Measurements from ENCODE around the gene APOLD1. TPM values are rescaled to one million over a fixed set of nuclear protein-coding genes. Genes with fewer than 3 reads are reported as not detected.
"Not testable (repeated sequence)": the region's sequence is repeated elsewhere in the genome, so short reads cannot be mapped to it uniquely, and the experiment has no call there.

APOLD1 gene
- total and polyA plus RNA-seq, 5 experiments from 2014 or later = 0.14 to 4.3 (median 1.4) TPM

DNA sequence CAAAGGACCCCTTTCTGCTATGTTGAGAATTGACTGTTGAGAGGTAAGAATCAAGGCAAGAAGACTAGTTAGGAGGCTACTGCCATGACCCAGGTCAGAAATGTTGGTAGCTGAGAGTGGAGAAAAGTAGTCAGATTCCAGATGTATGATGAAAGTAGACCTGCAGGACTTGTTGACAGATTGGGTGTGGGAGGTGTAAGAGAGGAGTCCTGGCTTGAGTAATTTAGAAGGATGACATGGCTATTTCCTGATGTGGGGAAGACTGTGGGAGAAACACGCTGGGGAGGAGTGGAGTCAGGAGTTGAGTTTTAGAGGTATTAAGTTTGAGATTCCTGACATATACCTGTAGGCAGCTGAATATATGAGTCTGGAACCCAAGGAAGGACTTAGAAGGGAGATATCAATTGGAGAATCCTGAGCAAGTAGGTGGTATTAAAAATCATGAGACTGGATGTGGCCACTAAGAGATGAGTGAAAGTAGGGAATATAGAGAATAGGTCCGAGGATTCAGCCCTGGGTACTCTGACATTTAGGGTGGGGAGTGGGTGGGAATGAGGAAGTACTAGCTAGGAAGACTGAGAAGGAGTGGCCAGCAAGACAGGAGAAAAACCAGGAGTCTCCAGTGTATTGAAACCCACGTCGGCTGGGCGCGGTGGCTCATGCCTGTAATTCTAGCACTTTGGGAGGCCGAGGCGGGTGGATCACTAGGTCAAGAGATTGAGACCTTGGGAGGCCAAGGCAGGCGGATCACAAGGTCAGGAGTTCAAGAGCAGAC, 15.1 kb downstream of the APOLD1 start:
- peaks cover 11 to 36% (median 19%) of the 10 kb centered on the region in 4 donors for H3K4me1 Mint-ChIP-seq
- no peak for DNase-seq
- no peak overlapping the region for H3K4me3 Mint-ChIP-seq
- ATAC-seq = no peak
- no peaks in the 10 kb centered on the region for H3K27me3 Mint-ChIP-seq
- peak overlapping the region in 6 of 10 donors; percentile 10 to 74 (median 39) for H3K27ac Mint-ChIP-seq
- no peaks in the 10 kb centered on the region for H3K9me3 Mint-ChIP-seq
- POLR2A ChIA-PET = no interaction called here
- H3K36me3 Mint-ChIP-seq = no peaks in the 10 kb centered on the region

DNA sequence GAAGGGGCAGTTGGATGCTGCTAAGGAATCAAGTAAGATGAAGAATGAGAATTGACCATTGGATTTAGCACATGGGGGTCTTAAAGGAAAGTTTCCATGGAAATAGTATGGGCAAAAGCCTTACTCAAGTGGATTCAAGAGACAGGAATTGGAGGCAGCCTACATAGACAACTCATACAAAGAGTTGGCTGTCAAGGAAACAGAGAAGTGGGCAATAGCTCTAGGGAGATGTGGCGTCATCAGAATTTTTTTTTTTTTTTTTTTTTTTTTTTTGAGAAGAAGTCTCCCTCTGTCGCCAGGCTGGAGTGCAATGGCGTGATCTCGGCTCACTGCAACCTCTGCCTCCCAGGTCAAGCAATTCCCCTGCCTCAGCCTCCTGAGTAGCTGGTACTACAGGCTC, 16.2 kb downstream of the APOLD1 start:
- not testable (repeated sequence) for DNase-seq, ATAC-seq, H3K36me3 Mint-ChIP-seq, H3K9me3 Mint-ChIP-seq, H3K27me3 Mint-ChIP-seq, H3K4me3 Mint-ChIP-seq
- POLR2A ChIA-PET = interaction anchor here (3.3 kb wide), 1 partner anchor 12 kb away, joined by 16 read pairs; the partner anchor contains the start of gene DDX47
- Mint-ChIP-seq H3K4me1 (peaks cover 16 to 45% (median 28%) of the 10 kb centered on the region in 4 donors), H3K27ac (peak overlapping the region in 5 of 10 donors; percentile 16 to 94 (median 73))

- Mint-ChIP-seq H3K9me3 (no peaks in the 10 kb centered on the region), H3K27ac (peak overlapping the region in 8 of 10 donors; percentile 41 to 87 (median 80)), H3K4me1 (peaks cover 18 to 59% (median 41%) of the 10 kb centered on the region in 4 donors), H3K27me3 (no peaks in the 10 kb centered on the region), H3K4me3 (peak overlapping the region in 3 of 10 donors; percentile 6 to 22 (median 16)), H3K36me3 (no peaks in the 10 kb centered on the region)
- POLR2A ChIA-PET = interaction anchor here (0.7 to 4.0 kb wide), 5 partner anchors 10 to 66 kb away, joined by 3 to 32 read pairs (median 4); partner anchors contain the start of gene DDX47
- DNase-seq = peak in 2 of 10 donors; percentile 13 to 69
- peak in 1 of 2 donors; percentile 59 for ATAC-seq
Observed at GRCh38 chr12:12803186-12803585, 17.7 kb downstream of the APOLD1 start.

- peak overlapping the region in 6 of 10 donors; percentile 87 to 99 (median 97) for H3K27ac Mint-ChIP-seq
- H3K9me3 Mint-ChIP-seq = no peaks in the 10 kb centered on the region
- DNase-seq (no peak), ATAC-seq (no peak)
- peaks cover 22 to 67% (median 49%) of the 10 kb centered on the region in 4 donors for H3K4me1 Mint-ChIP-seq
- H3K4me3 Mint-ChIP-seq = no peak overlapping the region
- POLR2A ChIA-PET = interaction anchor here (0.6 to 4.0 kb wide), 4 partner anchors 9 to 79 kb away, joined by 3 to 32 read pairs (median 10); partner anchors contain the start of gene DDX47
- no peaks in the 10 kb centered on the region for H3K36me3 Mint-ChIP-seq
- no peaks in the 10 kb centered on the region for H3K27me3 Mint-ChIP-seq
Observed at GRCh38 chr12:12804011-12804410, 18.6 kb downstream of the APOLD1 start.

DNA sequence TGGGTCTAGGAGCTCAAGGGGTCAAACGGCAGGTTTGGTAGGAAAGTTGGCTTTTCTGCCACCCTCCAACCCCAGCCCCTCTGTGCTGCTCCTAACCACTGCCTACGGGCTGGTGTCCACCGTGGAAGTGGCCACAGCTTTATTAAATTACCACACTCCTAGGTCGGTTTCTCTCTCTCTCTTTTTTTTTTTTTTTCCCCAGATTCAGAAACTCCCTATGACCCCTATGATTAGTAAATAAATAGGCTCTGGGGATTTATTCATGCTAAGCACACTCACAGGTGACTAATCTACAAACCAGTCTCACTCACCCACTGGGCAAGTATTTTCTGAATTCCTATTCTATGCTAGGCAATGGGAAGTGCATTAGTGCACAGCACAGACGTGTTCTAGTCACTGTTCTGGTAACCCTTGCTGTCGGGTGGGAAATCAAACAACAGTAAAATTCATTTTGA, 19.0 kb downstream of the APOLD1 start:
- Mint-ChIP-seq H3K27ac (peak overlapping the region in 9 of 10 donors; percentile 56 to 99 (median 97)), H3K36me3 (no peaks in the 10 kb centered on the region), H3K4me1 (peaks cover 25 to 72% (median 54%) of the 10 kb centered on the region in 4 donors), H3K9me3 (no peaks in the 10 kb centered on the region), H3K27me3 (no peaks in the 10 kb centered on the region), H3K4me3 (peak overlapping the region in 1 of 10 donors; percentile 1)
- DNase-seq (no peak), ATAC-seq (no peak)
- POLR2A ChIA-PET = interaction anchor here (0.6 to 4.0 kb wide), 4 partner anchors 9 to 79 kb away, joined by 3 to 32 read pairs (median 10); partner anchors contain the start of gene DDX47

DNA sequence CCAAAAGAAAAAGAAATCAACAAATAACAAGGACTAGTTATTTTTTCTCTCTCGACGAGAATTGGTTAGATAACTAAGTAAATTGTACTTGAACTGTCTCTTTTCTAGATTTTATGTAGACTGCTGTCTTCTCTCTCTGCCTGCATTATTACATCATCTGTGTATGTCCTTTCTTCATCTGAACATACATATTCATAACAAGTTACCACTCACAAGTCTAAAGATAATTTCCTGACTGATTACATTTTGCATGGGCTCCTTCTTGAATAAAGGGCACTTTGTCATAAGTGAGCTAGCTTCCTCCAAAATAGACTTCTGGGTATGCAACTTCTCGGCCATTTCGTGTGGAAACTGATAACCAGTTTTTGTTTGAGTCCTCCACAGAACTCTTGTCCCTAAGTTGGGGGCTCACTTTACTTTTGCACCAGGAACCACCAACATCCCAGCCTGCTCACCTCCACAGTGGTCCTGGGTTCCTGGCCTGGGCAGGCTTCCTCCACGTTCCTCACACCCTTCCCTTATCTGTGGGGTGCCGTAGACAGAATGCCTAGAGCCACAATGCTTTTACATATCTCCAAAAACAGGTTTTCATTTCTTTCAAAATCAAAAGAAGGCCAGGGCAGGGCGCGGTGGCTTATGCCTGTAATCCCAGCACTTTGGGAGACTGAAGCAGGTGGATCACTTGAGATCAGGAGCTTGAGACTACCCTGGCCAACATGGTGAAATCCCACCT, 21.5 kb downstream of the APOLD1 start:
- DNase-seq (no peak), ATAC-seq (no peak)
- Mint-ChIP-seq H3K36me3 (no peaks in the 10 kb centered on the region), H3K9me3 (no peaks in the 10 kb centered on the region), H3K27ac (peak overlapping the region; percentile 95 to 100 (median 98)), H3K4me3 (peak overlapping the region in 9 of 10 donors; percentile 13 to 75 (median 24)), H3K4me1 (peaks cover 25 to 73% (median 65%) of the 10 kb centered on the region in 4 donors), H3K27me3 (no peaks in the 10 kb centered on the region)
- POLR2A ChIA-PET = interaction anchor here (0.5 to 3.3 kb wide), 3 partner anchors 11 to 110 kb away, joined by 3 to 46 read pairs (median 3); no protein-coding TSS in a partner anchor

DNA sequence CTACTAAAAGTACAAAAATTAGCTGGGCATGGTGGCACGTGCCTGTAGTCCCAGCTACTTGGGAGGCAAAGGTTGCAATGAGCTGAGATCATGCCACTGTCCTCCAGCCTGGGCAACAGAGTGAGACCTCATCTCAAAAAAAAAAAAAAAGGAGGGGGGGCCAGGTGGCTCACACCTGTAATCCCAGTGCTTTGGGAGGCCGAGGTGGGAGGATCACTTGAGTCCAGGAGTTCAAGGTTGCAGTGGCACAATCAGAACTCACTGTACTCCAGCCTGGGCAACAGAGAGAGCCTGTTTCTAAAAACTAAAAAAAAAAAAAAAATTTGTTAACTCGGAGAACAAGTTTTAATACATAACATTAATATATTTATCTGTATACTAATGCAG, 22.1 kb downstream of the APOLD1 start:
- POLR2A ChIA-PET = interaction anchor here (0.5 to 3.3 kb wide), 2 partner anchors 20 to 110 kb away, joined by 3 to 46 read pairs; no protein-coding TSS in a partner anchor
- H3K27me3 Mint-ChIP-seq = not testable (repeated sequence)

GRCh38 chr12:12807970-12808702, 22.7 kb downstream of the APOLD1 start:
- peak; percentile 82 to 89 for ATAC-seq
- peak overlapping the region; percentile 58 to 93 (median 80) for H3K4me3 Mint-ChIP-seq
- H3K27me3 Mint-ChIP-seq = no peaks in the 10 kb centered on the region
- POLR2A ChIA-PET = interaction anchor here (0.6 to 3.3 kb wide), 10 partner anchors 20 to 1429 kb away, joined by 3 to 46 read pairs (median 3); partner anchors contain the start of gene CDKN1B
- no peaks in the 10 kb centered on the region for H3K9me3 Mint-ChIP-seq
- peaks cover 23 to 72% (median 64%) of the 10 kb centered on the region in 4 donors for H3K4me1 Mint-ChIP-seq
- peaks cover 0 to 1% (median 0%) of the 10 kb centered on the region in 3 donors for H3K36me3 Mint-ChIP-seq
- peak overlapping the region; percentile 95 to 100 (median 98) for H3K27ac Mint-ChIP-seq
- DNase-seq = peak; percentile 25 to 87 (median 78)

More for the DNA sequence above, 22.1 kb downstream of the APOLD1 start:
- H3K4me1 Mint-ChIP-seq = peaks cover 20 to 72% (median 62%) of the 10 kb centered on the region in 4 donors
- peak overlapping the region; percentile 95 to 100 (median 98) for H3K27ac Mint-ChIP-seq
- H3K36me3 Mint-ChIP-seq, ATAC-seq, DNase-seq, H3K9me3 Mint-ChIP-seq: not testable (repeated sequence)
- peak overlapping the region in 7 of 10 donors; percentile 13 to 75 (median 39) for H3K4me3 Mint-ChIP-seq

GRCh38 chr12:12810553-12811021, 25.1 kb downstream of the APOLD1 start:
- no peak for DNase-seq
- POLR2A ChIA-PET = interaction anchor here (1.3 to 6.4 kb wide), 2 partner anchors 22 to 96 kb away, joined by 4 to 68 read pairs; no protein-coding TSS in a partner anchor
- ATAC-seq = no peak
- H3K9me3 Mint-ChIP-seq = no peaks in the 10 kb centered on the region
- peak overlapping the region; percentile 15 to 97 (median 83) for H3K27ac Mint-ChIP-seq
- no peaks in the 10 kb centered on the region for H3K27me3 Mint-ChIP-seq
- H3K4me3 Mint-ChIP-seq = no peak overlapping the region
- H3K36me3 Mint-ChIP-seq = peaks cover 0 to 12% (median under 1%) of the 10 kb centered on the region in 3 donors
- H3K4me1 Mint-ChIP-seq = peaks cover 25 to 80% (median 73%) of the 10 kb centered on the region in 4 donors

DNA sequence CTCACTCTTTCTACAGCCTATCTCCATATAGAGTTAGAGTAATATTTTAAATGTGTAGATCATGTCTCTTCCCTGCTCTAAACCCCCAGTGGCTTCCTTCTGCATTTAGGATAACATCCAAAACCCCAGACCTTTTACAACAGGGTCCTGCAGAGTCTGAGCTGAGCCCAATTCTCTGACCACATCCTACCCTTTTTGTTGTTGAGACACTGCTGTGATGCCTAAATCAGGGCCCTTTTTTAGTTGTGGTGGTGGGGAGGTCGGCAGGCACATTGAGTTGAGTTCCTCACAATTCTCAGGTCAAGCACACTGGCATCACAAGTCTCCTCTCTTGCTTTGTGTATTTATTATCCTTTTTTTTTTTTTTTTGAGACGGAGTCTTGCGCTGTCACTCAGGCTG, 25.9 kb downstream of the APOLD1 start:
- H3K9me3 Mint-ChIP-seq = no peaks in the 10 kb centered on the region
- DNase-seq (no peak), ATAC-seq (no peak)
- no peaks in the 10 kb centered on the region for H3K27me3 Mint-ChIP-seq
- H3K27ac Mint-ChIP-seq = peak overlapping the region in 8 of 10 donors; percentile 13 to 82 (median 30)
- H3K4me3 Mint-ChIP-seq = peak overlapping the region in 1 of 10 donors; percentile 45
- POLR2A ChIA-PET = interaction anchor here (1.3 to 6.4 kb wide), 2 partner anchors 23 to 97 kb away, joined by 4 to 68 read pairs; no protein-coding TSS in a partner anchor
- H3K36me3 Mint-ChIP-seq = peaks cover 0 to 19% (median 6%) of the 10 kb centered on the region in 3 donors
- H3K4me1 Mint-ChIP-seq = peaks cover 28 to 81% (median 74%) of the 10 kb centered on the region in 4 donors

GRCh38 chr12:12812174-12812573, 26.7 kb downstream of the APOLD1 start:
- Mint-ChIP-seq H3K27ac (peak overlapping the region in 6 of 10 donors; percentile 15 to 94 (median 79)), H3K4me1 (peaks cover 29 to 82% (median 75%) of the 10 kb centered on the region in 4 donors), H3K9me3 (no peaks in the 10 kb centered on the region), H3K36me3 (peaks cover 0 to 28% (median 8%) of the 10 kb centered on the region in 3 donors), H3K4me3 (no peak overlapping the region), H3K27me3 (no peaks in the 10 kb centered on the region)
- ATAC-seq (no peak), DNase-seq (no peak)
- POLR2A ChIA-PET = interaction anchor here (1.3 to 6.4 kb wide), 4 partner anchors 9 to 97 kb away, joined by 4 to 68 read pairs (median 15); no protein-coding TSS in a partner anchor
